Right ventricle myocardium superior (tissue), 1 donor: Measurements from ENCODE around the gene KIAA1614. TPM values are rescaled to one million over a fixed set of nuclear protein-coding genes. Genes with fewer than 3 reads are reported as not detected.

Experiments used
- ATAC-seq: fragments of 200-7000 bp; cut with Tn5 transposase; one replicate; pipeline ENCODE4 v1.9.1; 2020; ENCODE audit warnings: mild to moderate bottlenecking; ENCODE audit not compliant: poor library complexity
- DNase-seq: peaks from one replicate; pipeline ENCODE4 v3.0.0-alpha.2; 2020
- intact Hi-C: fragments of 100-400 bp; cut with DNase I; formaldehyde crosslinking; loops from one replicate; pipeline ENCODE4 v1.11.2; 2022
- total RNA-seq: library from RNA; stranded (reverse); fragmentation: NEBNext Ultra II Directional; extraction: Animal tissue kit (Norgen Biotek cat#: 25700); gene quantifications from one replicate; pipeline ENCODE4 v1.2.1, GENCODE V29; 2021
- donor health status: DM: no; HTN: yes; CAD: no; lungs with severe emphysema.

Gene KIAA1614
- total RNA-seq, 1 donor from 2014 or later: 7.1 TPM

DNA sequence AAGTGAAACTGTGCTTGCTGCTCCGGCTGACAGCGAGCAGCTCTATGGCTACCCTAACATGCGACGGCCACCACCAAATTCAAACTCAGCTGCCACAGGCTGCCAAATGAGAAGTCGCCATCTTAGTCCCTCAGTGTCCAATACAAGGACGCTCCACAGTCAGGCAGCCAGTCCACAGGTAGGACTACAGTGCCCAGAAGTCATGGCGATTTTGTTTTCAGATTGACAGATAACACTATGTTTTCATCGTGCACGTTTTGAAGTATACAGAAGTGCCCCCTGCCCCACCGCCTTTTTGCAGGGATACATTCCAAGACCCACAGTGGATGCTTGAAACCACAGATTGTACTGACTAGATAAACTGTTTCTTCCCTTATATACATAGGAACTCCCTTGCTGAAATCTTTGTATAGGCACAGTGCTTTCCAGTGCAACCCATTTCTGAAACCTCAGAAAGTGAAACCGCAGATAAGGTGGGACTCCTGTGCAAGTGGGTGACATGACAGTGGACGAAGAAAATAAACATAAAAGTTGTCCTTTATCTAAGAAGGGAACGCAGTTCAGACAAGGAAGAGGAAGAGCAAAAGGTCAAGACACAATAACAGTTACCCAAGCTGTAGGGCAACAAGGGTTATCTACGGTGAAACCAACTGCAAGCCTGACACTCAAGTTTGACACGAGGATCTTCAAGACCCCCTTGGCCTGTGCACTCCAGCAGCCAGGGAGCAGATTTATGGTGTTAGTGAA is 57.8 kb downstream of the KIAA1614 start:
- intact Hi-C loops: no loop called here
- no peak for DNase-seq
- no peak for ATAC-seq

DNA sequence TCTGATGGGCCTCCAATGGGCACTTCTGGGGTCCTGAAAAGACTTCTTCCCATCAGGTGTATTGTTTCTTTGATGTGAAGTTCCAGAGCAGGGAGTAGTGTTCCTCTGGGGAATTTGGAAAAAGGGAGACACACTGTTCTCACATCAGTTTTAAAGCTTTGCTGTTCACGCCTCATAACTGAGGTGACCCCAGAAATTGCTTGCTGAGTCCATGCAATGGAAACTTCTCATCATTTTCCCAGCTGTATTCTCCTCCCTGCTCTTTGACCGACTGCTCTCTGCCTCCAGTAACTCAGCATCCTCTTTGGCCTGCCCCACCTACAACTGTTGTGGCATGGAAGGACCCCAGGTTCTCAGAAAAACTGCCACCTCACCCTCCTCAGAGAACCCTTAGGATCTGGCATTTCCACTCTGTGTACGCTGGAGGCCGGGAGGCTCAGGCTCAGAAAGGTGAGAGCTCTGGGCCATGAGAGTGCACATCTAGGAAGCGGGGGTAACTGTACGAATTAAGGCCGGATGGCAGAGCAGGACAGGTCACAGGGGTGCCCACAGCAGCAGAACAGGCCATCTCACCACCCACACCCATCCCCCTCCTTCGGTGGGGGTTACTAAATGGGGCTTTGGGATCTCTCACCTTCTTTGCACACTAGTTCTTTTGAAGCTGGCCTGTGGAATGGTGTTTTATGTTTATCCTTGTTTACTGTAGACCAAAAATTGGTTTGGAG is 58.7 kb downstream of the KIAA1614 start:
- no peak for DNase-seq
- intact Hi-C loops: no loop called here
- ATAC-seq: no peak

DNA sequence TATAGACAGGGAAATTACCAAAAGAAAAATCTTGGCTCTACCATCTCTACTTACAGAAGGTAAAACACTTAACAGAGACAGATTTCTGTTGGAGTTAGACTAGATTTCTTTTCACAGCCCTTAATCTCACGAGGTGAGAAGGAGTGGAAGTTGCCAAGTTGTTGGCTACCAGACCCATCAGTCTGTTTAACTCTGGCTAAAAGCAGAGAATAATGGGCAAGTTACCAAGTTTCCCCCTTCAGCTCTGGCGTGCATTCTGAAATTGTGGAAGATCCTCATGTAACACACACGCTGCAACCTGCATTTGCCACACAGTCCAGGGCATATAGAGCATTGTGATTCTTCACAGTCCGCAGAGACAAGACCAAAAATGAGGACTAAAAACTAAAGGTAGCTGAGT is 60.7 kb downstream of the KIAA1614 start:
- DNase-seq (no peak), ATAC-seq (no peak)
- intact Hi-C loops: no loop called here

DNA sequence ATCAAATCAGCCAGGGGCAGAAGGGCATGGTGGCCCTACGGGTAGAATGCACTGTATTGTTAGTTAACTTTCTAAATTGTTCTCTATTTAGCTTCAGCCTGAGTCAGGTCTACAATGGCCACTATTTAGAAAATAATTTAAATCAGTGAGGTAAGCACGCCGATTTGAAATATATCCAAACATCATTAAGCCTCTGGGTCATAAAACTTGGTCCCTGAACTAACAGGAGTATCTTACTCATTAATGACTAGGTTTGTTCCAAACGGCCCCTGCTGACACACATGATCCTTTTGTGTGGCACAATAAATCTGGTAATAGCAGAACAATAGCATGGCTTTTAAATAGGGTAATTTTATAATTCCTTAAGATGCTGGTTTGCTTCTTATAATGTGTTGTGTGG is 61.5 kb downstream of the KIAA1614 start:
- no peak for ATAC-seq
- DNase-seq: no peak
- intact Hi-C loops: no loop called here

DNA sequence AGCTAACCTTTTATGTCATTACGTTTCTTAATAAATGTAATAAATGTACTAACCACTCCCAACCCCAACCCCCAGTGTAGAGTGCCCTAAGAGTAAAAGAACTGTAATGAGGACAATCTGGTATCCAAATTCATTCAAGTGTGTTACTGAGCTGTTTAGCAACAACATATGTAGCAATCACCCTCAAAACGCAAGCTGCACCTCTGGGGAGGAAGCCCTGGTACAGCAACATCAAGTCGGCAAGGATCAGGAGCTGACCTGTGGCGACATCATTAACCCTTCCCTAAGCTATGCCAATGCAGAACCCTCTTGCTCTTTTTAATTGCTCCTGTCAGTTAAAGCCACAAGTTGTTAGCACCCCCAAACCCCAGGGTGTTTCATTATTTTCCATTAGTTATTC is 62.9 kb downstream of the KIAA1614 start:
- ATAC-seq (no peak), DNase-seq (no peak)
- intact Hi-C loops: no loop called here

DNA sequence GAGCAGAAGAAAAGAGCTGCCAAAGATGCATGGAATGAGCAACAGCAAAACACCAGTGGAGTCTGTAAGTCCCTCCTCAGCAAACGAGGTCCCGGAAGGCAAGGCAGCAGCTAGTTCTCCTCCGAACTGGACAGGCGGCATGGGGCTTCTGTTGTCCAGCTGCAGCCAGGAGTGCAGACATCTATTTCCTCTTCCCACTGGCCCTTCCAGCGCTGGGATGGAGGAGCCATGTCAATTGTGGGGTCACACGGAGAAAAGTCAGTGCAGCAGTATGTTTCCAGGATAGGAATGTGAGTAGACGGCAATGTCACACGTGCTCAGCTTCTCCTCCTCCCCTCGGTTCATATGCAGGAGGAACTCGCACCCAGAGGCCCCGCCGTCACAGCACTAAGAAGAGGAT is 63.5 kb downstream of the KIAA1614 start:
- DNase-seq: no peak
- no peak for ATAC-seq
- intact Hi-C loops: no loop called here

DNA sequence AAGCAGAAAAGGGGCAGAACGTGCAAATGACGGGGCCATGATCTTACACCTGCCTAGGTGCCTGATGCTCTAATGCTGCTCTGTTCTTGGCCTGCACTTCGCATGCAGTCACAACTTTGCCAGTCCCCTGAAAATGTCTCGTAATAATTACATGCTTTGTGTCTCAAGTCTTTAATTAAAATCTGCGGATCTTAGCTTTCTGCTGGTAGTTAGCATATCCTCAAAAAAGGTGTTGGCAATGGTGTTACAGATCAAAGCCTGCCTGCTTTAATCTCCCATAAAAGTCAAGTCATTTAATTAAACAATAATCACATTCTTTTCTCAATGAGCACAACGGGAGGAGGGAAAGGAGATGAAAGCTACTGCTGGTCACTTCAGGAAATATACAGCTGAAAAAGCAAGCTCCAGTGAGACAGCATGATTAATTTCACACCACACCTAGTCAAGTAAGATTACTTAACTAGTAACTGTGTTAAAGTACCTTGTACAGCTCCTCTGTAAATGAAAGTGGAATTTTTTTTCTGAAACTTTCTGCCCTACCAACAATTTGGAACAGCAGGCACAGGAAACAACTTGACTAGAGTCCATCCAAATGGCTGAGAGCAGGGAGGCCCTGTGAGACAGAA is 64.1 kb downstream of the KIAA1614 start:
- no peak for ATAC-seq
- intact Hi-C loops: no loop called here
- DNase-seq: no peak

DNA sequence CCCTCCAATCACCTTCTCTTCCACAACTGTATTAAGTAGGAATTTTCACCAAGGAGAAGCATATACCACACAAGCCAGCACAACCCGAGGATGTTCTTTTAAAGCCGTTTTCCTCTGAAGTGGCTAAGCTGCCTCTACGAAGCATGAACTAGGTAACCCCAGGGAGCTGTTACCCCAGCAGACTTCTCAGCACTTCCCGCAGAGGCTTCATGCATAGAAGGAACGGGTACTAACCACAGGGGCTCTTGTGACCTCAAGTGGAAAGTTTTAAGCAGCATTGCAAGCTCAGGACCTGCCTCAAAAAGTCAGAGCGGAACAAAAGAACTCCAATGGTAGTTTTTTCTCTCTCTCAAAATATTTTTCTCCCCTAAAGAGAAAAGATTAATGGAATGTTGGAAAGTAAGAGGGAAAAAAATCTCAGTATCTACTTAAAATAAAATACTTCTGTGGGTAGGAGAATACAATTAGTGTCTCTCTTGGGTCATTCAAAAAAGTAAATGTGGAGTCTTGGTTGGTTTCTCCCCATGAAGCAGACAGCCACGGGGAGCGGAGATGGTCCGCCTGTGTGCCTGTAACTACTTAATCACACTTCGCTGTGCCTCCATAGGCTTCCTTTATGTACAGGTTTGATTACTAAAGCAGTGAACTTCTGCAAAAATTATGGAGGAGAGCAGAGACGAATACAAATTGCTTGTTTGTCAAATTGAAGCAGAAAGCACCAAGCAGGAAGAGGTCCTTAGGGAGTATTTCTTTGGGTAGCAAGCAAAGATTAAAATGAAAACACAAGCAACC is 69.1 kb downstream of the KIAA1614 start:
- intact Hi-C loops: no loop called here
- ATAC-seq: no peak
- no peak for DNase-seq

DNA sequence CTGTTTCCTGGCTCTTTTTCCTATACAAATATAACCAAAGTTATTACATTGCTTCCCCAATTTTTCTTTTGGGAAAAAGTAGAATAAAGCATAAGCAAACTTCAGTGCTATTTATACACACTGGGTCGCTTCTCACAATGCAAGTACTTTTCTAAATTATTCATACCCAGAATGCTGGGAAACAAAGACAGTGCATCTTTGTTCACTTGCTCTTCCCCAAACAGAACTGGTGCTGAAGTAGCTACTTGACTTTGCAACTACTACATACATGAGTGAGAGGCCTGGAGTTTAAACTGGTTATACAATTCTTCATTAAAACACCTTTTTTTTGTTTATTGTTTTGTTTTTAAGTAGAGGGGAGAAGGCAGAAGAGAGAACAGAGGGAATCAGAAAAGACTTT is 69.7 kb downstream of the KIAA1614 start:
- ATAC-seq (no peak), DNase-seq (no peak)
- intact Hi-C loops: no loop called here

DNA sequence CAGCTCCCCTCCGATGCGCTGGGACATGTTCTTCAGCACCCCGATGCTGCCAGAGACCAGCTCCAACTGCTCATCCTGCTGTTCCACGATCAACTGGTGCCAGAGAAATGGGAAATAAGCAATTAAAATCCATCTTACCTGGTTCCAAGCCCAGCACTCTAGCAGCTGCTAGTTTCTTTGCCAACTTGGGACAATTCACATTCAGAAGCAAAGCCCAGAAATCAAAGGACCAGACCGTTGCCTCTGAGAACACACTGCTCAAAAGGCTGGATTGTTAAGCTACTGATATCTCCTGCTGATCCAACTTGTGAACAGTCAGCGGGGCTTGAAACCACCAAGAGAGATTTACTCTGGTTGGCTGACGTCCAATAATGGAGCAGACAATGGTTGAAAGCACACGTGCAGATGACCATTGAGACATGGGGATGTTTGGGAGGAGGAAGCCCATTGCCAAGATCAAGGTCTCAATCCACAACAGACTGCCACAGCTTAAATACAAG is 75.6 kb downstream of the KIAA1614 start:
- intact Hi-C loops: no loop called here
- no peak for DNase-seq
- ATAC-seq: no peak

DNA sequence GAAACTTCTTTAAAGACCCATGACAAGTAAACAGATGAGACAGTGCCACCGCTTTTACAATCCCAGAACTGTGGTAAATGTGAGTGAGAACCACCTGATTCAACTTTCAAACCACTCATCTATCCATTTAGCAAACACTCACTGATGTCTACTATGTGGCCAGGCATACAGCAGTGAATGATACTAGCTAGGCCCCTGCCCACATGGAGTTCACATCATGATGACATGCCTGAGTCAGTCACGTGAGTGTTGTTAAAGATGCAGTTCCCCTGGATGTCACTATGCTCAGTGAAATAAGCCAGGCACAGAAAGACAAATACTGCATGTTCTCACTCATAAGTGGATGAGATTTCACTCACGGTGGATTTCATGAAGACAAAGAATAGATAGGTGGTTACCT is 81.6 kb downstream of the KIAA1614 start:
- intact Hi-C loops: no loop called here
- DNase-seq (no peak), ATAC-seq (no peak)

DNA sequence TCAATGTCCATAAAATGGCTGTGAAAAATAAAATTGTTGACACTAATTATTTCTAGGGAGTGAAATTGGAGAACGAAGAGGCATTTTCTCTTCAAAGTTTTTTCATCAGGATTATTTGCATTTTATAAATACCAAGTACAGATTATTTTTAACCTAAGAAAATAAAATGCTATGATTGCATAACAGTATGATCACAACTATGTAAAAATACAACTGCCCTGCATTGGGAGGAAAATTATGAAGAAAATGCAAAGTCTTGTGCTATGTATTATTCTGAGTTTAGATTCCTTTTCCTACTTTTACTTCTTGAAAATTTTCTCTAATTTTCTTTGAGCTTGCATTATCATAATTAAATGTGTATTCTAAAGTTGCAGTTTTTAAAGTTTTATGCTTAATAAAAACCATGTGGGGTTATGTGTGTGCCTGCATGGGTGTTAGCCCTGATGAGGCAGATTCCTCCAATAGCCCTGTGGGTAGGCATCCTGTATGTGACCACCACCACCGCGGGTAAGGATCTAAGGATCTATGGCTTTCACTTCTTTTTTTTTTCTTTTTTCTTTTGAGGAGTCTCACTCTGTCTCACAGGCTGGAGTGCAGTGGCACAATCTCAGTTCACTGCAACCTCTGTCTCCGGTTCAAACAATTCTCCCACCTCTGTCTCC is 85.3 kb downstream of the KIAA1614 start:
- intact Hi-C loops: no loop called here
- DNase-seq: no peak
- no peak for ATAC-seq

Other genes with a start within 250 kb of the KIAA1614 start
- 6.0 TPM for gene STX6, start 110.0 kb downstream of the KIAA1614 start, total RNA-seq
- gene MR1, start 121.1 kb downstream of the KIAA1614 start, total RNA-seq: 3.3 TPM
- 15.1 TPM for gene IER5, start 175.8 kb downstream of the KIAA1614 start, total RNA-seq